Spleen (tissue), 7 donors: Measurements from ENCODE around the gene OR1I1.

Source experiments
- POLR2AphosphoS5 ChIP-seq, 3 donors: sonication (generic); formaldehyde crosslinking; IDR thresholded peaks; one replicate each; pipeline ENCODE4 v1.5.1; 2017; ENCODE audit warnings: antibody characterized with exemption in 3 of 3
- TF ChIP-seq, protein P1 (sequence below), 11 experiments: fragments of 200-600 bp in 7 of 11; fragments of 450-650 bp in 4 of 11; sonication (generic) in 4 of 11; IDR thresholded peaks in 8 of 11; conservative IDR thresholded peaks in 3 of 11; 1 replicate in 7 of 11; 2 replicates in 4 of 11; pipeline versions ENCODE4 v1.4.0 to v1.8.0; 2016 to 2021; ENCODE audit warnings: antibody characterized with exemption in 11 of 11, inconsistent platforms in 4 of 11, mild to moderate bottlenecking in 1 of 11
- donor health status: DM: no; HTN: no; CAD: no; lungs with moderate emphysema.
- donor health status: DM: no; HTN: no; CAD: no.
- donor health status: DM: no; HTN: no; CAD: no.

DNA sequence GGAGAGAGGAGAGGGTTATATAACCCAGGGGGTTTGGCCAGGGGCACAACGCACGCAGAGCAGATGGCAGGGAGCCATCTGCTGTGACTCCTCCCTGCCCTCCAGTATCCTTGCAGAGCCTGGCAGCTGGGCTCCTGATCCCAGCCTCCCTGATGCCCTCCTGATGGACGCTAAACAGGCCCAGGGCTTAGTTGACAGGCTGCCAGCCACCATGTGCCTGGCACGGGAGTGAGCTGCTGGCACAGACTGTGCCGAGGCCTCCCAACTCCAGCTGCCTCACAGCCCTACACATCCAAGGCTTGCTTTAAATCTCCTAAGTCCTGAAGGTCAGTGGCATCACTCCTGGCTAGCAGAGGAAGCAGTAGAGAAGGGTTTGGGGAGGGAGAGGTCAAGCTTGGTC is 41.9 kb downstream of the OR1I1 start:
- TF ChIP-seq, protein P1, sequence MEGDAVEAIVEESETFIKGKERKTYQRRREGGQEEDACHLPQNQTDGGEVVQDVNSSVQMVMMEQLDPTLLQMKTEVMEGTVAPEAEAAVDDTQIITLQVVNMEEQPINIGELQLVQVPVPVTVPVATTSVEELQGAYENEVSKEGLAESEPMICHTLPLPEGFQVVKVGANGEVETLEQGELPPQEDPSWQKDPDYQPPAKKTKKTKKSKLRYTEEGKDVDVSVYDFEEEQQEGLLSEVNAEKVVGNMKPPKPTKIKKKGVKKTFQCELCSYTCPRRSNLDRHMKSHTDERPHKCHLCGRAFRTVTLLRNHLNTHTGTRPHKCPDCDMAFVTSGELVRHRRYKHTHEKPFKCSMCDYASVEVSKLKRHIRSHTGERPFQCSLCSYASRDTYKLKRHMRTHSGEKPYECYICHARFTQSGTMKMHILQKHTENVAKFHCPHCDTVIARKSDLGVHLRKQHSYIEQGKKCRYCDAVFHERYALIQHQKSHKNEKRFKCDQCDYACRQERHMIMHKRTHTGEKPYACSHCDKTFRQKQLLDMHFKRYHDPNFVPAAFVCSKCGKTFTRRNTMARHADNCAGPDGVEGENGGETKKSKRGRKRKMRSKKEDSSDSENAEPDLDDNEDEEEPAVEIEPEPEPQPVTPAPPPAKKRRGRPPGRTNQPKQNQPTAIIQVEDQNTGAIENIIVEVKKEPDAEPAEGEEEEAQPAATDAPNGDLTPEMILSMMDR (IDR thresholded peaks at IDR 0.05 in 8 of 11, conservative IDR thresholded peaks at IDR 0.05 in 3 of 11), result no peak
- no peak for TF ChIP-seq POLR2AphosphoS5 (IDR thresholded peaks at IDR 0.05)
